Measurements from ENCODE around the gene RBM17.

The RBM17 gene

GRCh38 chr10:6052247-6053221 lies 36.3 kb upstream of the RBM17 start:
- no peak for DNase-seq (ENCODE audit: low spot score)
- no peak for TF ChIP-seq CTCF (IDR thresholded peaks at IDR 0.05; ENCODE audit: extremely low read depth, missing control alignments)

- no peak for TF ChIP-seq CTCF (IDR thresholded peaks at IDR 0.05; ENCODE audit: extremely low read depth, missing control alignments)
- no peak for DNase-seq (ENCODE audit: low spot score)
Observed at GRCh38 chr10:6053303-6053702, 35.5 kb upstream of the RBM17 start.

GRCh38 chr10:6053816-6054631 lies 34.8 kb upstream of the RBM17 start:
- TF ChIP-seq CTCF (IDR thresholded peaks at IDR 0.05; ENCODE audit: extremely low read depth, missing control alignments), result no peak
- DNase-seq (ENCODE audit: low spot score), result no peak

- no peak for TF ChIP-seq CTCF (IDR thresholded peaks at IDR 0.05; ENCODE audit: extremely low read depth, missing control alignments)
- no peak for DNase-seq (ENCODE audit: low spot score)
Observed at GRCh38 chr10:6054884-6055283, 34.0 kb upstream of the RBM17 start.

- no peak for TF ChIP-seq CTCF (IDR thresholded peaks at IDR 0.05; ENCODE audit: extremely low read depth, missing control alignments)
- no peak for DNase-seq (ENCODE audit: low spot score)
Observed at GRCh38 chr10:6055929-6056328, 32.9 kb upstream of the RBM17 start.

- TF ChIP-seq CTCF (IDR thresholded peaks at IDR 0.05; ENCODE audit: extremely low read depth, missing control alignments), result no peak
- DNase-seq (ENCODE audit: low spot score), result no peak
Observed at GRCh38 chr10:6056411-6057135, 32.3 kb upstream of the RBM17 start.
